ENCODE data around the gene CDH8. TPM values are rescaled to one million over a fixed set of nuclear protein-coding genes. Genes with fewer than 3 reads are reported as not detected.

Gene CDH8
- total and polyA plus RNA-seq, 8 donors = 0.05 to 0.20 (median 0.15) TPM; not detected in 4

DNA sequence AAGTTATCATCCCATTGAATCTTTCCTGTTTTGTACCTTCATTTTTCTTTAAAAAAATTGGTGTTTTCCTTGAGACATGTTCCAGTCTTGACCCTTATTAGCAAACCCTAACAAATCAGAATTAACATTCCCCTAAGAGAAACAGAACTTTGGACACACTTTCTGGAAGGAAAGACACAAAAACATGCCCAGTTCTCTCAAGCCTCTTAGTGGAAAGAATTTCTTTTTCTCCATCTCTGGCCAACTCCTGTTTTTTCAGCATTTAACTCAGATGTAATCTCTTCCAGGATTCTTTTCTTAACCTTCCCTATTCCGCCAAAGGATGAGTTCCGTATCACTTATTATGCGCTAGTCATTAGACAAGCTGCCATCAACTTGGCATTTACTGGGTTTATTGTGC lies 23.9 kb upstream of the CDH8 start:
- Histone ChIP-seq H3K4me3 (no peak overlapping the region), H3K27ac (no peak overlapping the region), H3K4me1 (no peaks in the 10 kb centered on the region), H3K36me3 (no peaks in the 10 kb centered on the region), H3K9me3 (no peaks in the 10 kb centered on the region), H3K27me3 (no peaks in the 10 kb centered on the region)
- TF ChIP-seq, protein P1, sequence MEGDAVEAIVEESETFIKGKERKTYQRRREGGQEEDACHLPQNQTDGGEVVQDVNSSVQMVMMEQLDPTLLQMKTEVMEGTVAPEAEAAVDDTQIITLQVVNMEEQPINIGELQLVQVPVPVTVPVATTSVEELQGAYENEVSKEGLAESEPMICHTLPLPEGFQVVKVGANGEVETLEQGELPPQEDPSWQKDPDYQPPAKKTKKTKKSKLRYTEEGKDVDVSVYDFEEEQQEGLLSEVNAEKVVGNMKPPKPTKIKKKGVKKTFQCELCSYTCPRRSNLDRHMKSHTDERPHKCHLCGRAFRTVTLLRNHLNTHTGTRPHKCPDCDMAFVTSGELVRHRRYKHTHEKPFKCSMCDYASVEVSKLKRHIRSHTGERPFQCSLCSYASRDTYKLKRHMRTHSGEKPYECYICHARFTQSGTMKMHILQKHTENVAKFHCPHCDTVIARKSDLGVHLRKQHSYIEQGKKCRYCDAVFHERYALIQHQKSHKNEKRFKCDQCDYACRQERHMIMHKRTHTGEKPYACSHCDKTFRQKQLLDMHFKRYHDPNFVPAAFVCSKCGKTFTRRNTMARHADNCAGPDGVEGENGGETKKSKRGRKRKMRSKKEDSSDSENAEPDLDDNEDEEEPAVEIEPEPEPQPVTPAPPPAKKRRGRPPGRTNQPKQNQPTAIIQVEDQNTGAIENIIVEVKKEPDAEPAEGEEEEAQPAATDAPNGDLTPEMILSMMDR (IDR thresholded peaks at IDR 0.05) = no peak
- DNase-seq (no peak), ATAC-seq (no peak), FAIRE-seq (no peak)
- WGBS, 2 donors = 74 to 87% methylated on average over 3 of the region's 3 CpGs
- intact Hi-C loops (cut with DNase I) = no loop called here

DNA sequence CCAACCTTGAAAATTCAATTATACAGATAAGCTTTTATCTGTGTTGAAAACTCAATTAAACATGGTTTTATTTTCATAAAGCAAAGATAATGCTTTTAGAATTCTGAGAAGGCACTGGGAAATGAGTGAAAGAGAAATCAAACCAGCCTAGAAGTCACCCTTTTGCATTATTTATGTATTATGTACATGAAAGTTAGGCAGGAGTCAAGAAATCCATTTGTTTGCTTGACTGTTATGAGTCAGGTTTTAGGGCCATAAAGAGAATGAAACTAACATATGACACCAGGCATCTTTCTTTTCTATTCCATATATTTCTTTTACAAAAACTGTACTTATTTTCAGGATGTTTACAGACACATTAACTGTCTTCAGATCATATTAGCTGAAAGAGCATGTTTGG lies 23.3 kb upstream of the CDH8 start:
- H3K36me3 ChIP-seq = no peaks in the 10 kb centered on the region
- DNase-seq (no peak), ATAC-seq (no peak), FAIRE-seq (no peak)
- H3K9me3 ChIP-seq = no peaks in the 10 kb centered on the region
- intact Hi-C loops (cut with DNase I) = no loop called here
- H3K4me3 ChIP-seq = no peak overlapping the region
- no peaks in the 10 kb centered on the region for H3K27me3 ChIP-seq
- TF ChIP-seq, protein P1 (IDR thresholded peaks at IDR 0.05) = no peak
- H3K27ac ChIP-seq = no peak overlapping the region
- no peaks in the 10 kb centered on the region for H3K4me1 ChIP-seq

DNA sequence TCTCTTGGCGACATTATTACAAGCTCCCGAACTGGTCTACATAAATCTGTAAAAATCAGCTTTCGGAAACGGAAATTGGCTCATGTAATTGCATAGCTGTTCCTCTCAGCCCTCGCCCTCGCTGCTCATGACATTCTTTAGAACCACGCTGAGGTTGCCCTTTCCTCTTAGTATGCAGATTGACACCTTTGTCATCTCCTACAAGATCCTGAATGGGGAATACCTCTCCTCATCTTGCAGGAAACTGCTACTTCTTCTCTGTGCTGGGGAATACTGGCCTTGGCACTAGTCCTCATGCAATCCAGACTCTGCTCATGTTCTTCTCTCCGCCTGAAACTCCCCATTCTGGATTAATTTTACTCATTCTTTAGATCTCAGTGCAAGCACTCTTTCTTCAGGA lies 22.2 kb upstream of the CDH8 start:
- Histone ChIP-seq H3K9me3 (no peaks in the 10 kb centered on the region), H3K4me1 (no peaks in the 10 kb centered on the region), H3K27me3 (no peaks in the 10 kb centered on the region), H3K27ac (no peak overlapping the region), H3K4me3 (no peak overlapping the region), H3K36me3 (no peaks in the 10 kb centered on the region)
- intact Hi-C loops (cut with DNase I) = no loop called here
- FAIRE-seq = no peak
- no peak for DNase-seq
- ATAC-seq = no peak
- 46 to 59% methylated on average over 8 of the region's 8 CpGs for WGBS, 2 donors
- TF ChIP-seq, protein P1 (IDR thresholded peaks at IDR 0.05) = no peak

DNA sequence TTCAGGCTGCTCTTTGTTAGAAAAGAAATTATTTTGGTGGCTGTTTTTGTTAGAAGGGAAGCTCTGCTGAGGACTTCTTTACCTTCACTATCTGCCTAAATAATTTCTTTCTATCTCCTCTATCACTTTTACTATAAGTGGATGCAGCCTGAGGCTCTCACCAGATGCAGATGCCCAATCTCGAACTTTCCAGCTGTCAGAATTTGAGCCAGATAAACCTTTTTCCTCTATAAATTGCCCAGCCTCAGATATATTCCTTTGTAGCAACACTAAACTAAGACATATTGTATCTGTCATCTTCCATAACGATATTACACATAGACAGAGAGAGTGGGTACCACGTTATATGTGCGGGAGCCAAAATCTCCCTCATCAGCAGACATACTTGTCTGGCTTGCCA lies 15.7 kb upstream of the CDH8 start:
- no peaks in the 10 kb centered on the region for H3K36me3 ChIP-seq
- ATAC-seq (no peak), FAIRE-seq (no peak), DNase-seq (no peak)
- 66 to 68% methylated on average over 4 of the region's 4 CpGs for WGBS, 2 donors
- no peak overlapping the region for H3K27ac ChIP-seq
- no peaks in the 10 kb centered on the region for H3K4me1 ChIP-seq
- H3K4me3 ChIP-seq = no peak overlapping the region
- intact Hi-C loops (cut with DNase I) = no loop called here
- no peaks in the 10 kb centered on the region for H3K27me3 ChIP-seq
- no peaks in the 10 kb centered on the region for H3K9me3 ChIP-seq
- TF ChIP-seq, protein P1 (IDR thresholded peaks at IDR 0.05) = no peak

DNA sequence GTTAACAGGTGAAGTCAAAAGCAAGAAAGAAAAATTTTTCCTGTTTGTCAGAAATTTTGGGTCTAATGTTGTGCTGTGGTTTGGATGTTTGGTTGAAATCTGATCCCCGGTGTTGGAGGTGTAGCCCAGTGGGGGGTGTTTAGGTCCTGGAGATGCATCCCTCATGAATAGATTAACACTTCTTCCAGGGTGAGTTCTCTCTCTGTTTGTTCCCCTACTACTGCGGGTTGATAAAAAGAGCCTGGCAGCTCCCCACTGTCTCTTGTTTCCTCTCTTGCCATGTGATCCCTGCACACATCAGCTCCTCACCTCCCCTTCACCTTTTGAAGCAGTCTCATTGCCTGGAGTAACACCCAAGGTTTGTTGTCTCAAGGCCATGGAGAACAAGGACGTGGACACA lies 14.6 kb upstream of the CDH8 start:
- TF ChIP-seq, protein P1 (IDR thresholded peaks at IDR 0.05) = no peak
- DNase-seq (no peak), ATAC-seq (no peak), FAIRE-seq (no peak)
- no peaks in the 10 kb centered on the region for H3K36me3 ChIP-seq
- WGBS, 2 donors = 16 to 17% methylated on average over 3 of the region's 3 CpGs
- no peak overlapping the region for H3K4me3 ChIP-seq
- no peaks in the 10 kb centered on the region for H3K9me3 ChIP-seq
- intact Hi-C loops (cut with DNase I) = no loop called here
- peaks cover 0 to under 1% (median 0%) of the 10 kb centered on the region in 4 donors for H3K27me3 ChIP-seq
- no peaks in the 10 kb centered on the region for H3K4me1 ChIP-seq
- H3K27ac ChIP-seq = no peak overlapping the region

Measured in pancreas (tissue), 10 donors.